GM12864 (cell line): ENCODE results near the gene PPP3CA.

Experiments used
- DNase-seq: peaks from one replicate; pipeline ENCODE4 v3.0.0-alpha.2; 2011; ENCODE audit warnings: low read depth
- H3K4me3 ChIP-seq: 2 replicates; pipeline ENCODE4 v1.5.1; 2011; ENCODE audit warnings: mild to moderate bottlenecking, low read depth, low read length, control low read depth
- CTCF ChIP-seq: IDR thresholded peaks from 2 replicates; pipeline ENCODE4 v1.5.1; 2011; ENCODE audit warnings: low read depth, mild to moderate bottlenecking, moderate library complexity, low read length, control low read depth, inconsistent platforms; ENCODE audit errors: missing control alignments

Gene PPP3CA

GRCh38 chr4:101148551-101148950 lies 198.8 kb downstream of the PPP3CA start:
- TF ChIP-seq CTCF, result no peak
- no peak overlapping the region for H3K4me3 ChIP-seq
- DNase-seq, result no peak

- DNase-seq, result no peak
- no peak overlapping the region for H3K4me3 ChIP-seq
- TF ChIP-seq CTCF, result no peak
Measured at GRCh38 chr4:101147283-101147682, 200.0 kb downstream of the PPP3CA start.

- DNase-seq, result no peak
- no peak for TF ChIP-seq CTCF
- no peak overlapping the region for H3K4me3 ChIP-seq
Measured at GRCh38 chr4:101145021-101145420, 202.3 kb downstream of the PPP3CA start.

- H3K4me3 ChIP-seq, result no peak overlapping the region
- no peak for TF ChIP-seq CTCF
- no peak for DNase-seq
Measured at GRCh38 chr4:101142259-101142658, 205.1 kb downstream of the PPP3CA start.

- TF ChIP-seq CTCF, result no peak
- H3K4me3 ChIP-seq, result no peak overlapping the region
- DNase-seq, result no peak
Measured at GRCh38 chr4:101141855-101142254, 205.5 kb downstream of the PPP3CA start.

GRCh38 chr4:101141230-101141629 lies 206.1 kb downstream of the PPP3CA start:
- TF ChIP-seq CTCF, result no peak
- no peak for DNase-seq
- no peak overlapping the region for H3K4me3 ChIP-seq

GRCh38 chr4:101140228-101140627 lies 207.1 kb downstream of the PPP3CA start:
- TF ChIP-seq CTCF, result no peak
- DNase-seq, result no peak
- H3K4me3 ChIP-seq, result no peak overlapping the region
